ENCODE data around the gene CNIH2.
"Not testable (repeated sequence)": the region's sequence is repeated elsewhere in the genome, so short reads cannot be mapped to it uniquely, and the experiment has no call there.

CNIH2 gene

DNA sequence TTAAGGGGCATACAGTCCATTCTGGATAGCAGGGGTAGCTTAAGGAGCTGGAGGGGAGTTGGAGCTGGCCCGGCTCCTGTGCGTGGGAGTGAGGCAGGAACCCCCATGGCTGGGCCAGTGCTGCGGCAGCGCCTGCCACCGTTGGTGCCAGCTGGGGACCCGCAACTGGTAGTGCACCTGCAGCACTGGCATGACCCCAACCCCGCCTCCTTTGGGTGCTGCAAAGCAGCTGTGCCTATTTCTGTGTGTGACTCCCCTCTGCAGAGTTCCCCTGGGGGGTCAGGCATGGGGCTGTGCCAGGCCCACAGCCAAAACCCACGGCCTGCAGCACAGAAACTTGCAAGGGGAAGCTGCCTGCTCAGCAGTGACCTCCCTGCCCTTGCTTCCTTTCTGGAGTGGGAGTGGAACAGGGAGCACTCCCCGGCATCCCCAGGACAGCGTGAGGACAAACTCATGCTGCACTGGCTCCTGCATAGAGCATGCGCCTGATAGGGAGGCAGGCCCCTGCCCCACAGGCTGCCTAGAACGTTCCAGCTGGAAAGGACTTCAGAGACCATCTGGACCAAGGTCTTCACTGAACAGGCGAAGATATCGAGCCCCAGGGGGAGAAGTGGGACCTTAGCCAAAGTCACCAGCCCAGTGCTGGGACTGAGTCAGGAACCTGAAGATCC lies 35.7 kb upstream of the CNIH2 start:
- no peak for DNase-seq (ENCODE audit: low read depth)
- TF ChIP-seq, protein P1, sequence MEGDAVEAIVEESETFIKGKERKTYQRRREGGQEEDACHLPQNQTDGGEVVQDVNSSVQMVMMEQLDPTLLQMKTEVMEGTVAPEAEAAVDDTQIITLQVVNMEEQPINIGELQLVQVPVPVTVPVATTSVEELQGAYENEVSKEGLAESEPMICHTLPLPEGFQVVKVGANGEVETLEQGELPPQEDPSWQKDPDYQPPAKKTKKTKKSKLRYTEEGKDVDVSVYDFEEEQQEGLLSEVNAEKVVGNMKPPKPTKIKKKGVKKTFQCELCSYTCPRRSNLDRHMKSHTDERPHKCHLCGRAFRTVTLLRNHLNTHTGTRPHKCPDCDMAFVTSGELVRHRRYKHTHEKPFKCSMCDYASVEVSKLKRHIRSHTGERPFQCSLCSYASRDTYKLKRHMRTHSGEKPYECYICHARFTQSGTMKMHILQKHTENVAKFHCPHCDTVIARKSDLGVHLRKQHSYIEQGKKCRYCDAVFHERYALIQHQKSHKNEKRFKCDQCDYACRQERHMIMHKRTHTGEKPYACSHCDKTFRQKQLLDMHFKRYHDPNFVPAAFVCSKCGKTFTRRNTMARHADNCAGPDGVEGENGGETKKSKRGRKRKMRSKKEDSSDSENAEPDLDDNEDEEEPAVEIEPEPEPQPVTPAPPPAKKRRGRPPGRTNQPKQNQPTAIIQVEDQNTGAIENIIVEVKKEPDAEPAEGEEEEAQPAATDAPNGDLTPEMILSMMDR (IDR thresholded peaks at IDR 0.05; ENCODE audit: low read depth, low read length, missing control alignments): no peak
- H3K4me3 ChIP-seq (ENCODE audit: low read depth, low read length): no peak overlapping the region

DNA sequence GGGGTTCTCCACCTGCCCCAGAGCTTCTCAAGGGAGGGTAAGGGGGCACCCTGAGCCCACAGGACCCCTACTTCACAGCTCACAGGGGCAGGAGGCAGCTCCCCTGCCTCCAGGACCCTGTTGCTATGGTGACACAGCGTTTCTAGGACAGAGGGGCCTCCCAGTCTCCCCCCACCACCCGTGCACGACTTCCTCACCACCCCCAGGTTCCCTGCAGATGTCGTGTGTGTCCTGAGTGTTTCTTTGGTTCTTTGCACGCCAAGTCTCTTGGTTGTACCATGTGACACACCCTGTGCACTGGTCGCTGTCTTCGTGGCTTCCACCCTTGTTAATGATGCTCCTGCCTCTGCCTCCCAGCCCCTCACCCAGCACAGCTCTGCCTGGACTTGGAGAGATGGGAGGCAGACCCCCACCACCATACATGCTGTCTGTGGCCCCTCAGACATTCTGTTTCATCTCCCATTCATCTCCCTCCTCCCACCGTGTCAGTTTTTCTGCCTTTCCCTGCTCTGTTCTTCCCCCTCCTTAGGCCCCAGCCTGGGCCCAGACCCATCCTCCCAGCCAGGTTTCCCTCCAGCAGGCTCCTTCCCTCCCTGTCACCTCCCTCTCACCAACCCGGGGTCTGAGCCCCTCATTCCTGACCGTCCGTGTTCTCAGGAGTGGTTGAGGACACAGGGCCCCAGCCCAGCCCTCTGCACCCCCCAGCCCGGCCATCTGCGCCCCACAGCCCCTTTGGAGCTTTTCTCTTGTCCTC lies 34.0 kb upstream of the CNIH2 start:
- DNase-seq (ENCODE audit: low read depth): no peak
- TF ChIP-seq, protein P1 (IDR thresholded peaks at IDR 0.05; ENCODE audit: low read depth, low read length, missing control alignments): no peak
- H3K4me3 ChIP-seq (ENCODE audit: low read depth, low read length): no peak overlapping the region

DNA sequence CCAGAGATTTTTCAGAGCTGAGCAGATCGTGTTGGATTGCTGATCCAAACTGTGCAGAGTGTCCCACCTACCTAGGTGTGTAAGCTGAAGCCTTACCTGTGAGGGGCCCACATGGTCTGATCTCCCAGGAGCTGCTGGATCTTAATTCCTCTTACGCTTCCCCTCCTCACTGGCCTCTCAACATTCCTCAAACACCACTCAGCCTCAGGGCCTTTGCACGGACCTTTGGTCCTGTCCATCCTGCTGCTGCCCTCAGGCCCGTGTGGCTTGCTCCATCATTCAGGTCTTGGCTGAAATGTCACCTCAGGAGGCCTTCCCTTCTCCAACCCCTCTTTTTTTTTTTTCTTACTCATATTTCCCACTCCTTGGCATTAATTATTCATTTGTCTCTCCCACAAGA lies 30.7 kb upstream of the CNIH2 start:
- no peak overlapping the region for H3K4me3 ChIP-seq (ENCODE audit: low read depth, low read length)
- DNase-seq (ENCODE audit: low read depth): no peak
- TF ChIP-seq, protein P1 (IDR thresholded peaks at IDR 0.05; ENCODE audit: low read depth, low read length, missing control alignments): no peak

DNA sequence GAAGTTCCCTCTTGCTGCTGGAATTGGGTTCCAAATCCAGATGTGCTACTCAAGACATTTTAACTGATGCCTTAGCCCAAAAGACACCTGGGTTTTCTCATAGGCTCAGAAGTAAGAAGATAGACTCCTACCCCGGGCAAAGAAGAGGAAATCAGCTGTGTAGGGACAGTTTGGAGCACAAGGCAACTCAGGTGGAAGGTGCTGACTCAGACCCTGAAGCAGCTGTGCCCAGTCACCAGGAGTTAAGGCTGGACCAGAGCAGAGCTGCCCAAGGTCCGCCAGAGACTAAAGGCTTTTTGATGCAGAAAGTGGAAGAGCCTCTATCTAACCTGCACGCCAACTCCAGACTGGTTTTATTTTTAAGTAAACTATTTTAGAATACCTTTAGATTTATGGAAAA lies 30.2 kb upstream of the CNIH2 start:
- H3K4me3 ChIP-seq (ENCODE audit: low read depth, low read length): no peak overlapping the region
- TF ChIP-seq, protein P1 (IDR thresholded peaks at IDR 0.05; ENCODE audit: low read depth, low read length, missing control alignments): no peak
- DNase-seq (ENCODE audit: low read depth): no peak

GRCh38 chr11:66248903-66249302 lies 29.1 kb upstream of the CNIH2 start:
- H3K4me3 ChIP-seq (ENCODE audit: low read depth, low read length): no peak overlapping the region
- DNase-seq (ENCODE audit: low read depth): no peak
- TF ChIP-seq, protein P1 (IDR thresholded peaks at IDR 0.05; ENCODE audit: low read depth, low read length, missing control alignments): no peak

GRCh38 chr11:66251809-66252208 lies 26.2 kb upstream of the CNIH2 start:
- TF ChIP-seq, protein P1 (IDR thresholded peaks at IDR 0.05; ENCODE audit: low read depth, low read length, missing control alignments): no peak
- H3K4me3 ChIP-seq (ENCODE audit: low read depth, low read length): no peak overlapping the region

DNA sequence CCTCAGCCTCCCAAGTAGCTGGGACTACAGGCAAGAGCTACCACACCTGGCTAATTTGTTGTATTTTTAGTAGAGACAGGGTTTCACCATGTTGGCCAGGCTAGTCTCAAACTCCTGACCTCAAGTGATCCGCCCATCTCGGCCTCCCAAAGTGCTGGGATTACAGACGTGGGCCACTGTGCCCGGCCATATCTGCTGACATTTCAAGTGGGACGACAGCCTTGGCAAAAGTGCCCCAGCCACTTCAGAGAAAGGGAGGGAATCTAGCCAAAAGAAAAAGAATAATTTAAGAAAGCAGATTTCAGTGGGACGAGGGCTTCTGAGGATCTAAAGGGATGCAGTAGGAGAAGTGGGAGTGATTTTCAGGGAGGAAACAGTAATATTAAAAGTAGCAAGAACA lies 24.9 kb upstream of the CNIH2 start:
- not testable (repeated sequence) for H3K4me3 ChIP-seq (ENCODE audit: low read depth, low read length); DNase-seq (ENCODE audit: low read depth)

More at GRCh38 chr11:66251809-66252208, 26.2 kb upstream of the CNIH2 start:
- DNase-seq (ENCODE audit: low read depth): no peak

Data from GM12864 (cell line).